IPS-NIHi7 (cell line): ENCODE data around the gene TFDP3.
A peak's percentile ranks its signal among the peaks of the same experiment; 100 is the strongest.

Source experiments
- DNase-seq: peaks from one replicate; pipeline ENCODE4 v3.0.0; 2012; ENCODE audit warnings: mixed read lengths; ENCODE audit errors: extremely low spot score

The TFDP3 gene, protein sequence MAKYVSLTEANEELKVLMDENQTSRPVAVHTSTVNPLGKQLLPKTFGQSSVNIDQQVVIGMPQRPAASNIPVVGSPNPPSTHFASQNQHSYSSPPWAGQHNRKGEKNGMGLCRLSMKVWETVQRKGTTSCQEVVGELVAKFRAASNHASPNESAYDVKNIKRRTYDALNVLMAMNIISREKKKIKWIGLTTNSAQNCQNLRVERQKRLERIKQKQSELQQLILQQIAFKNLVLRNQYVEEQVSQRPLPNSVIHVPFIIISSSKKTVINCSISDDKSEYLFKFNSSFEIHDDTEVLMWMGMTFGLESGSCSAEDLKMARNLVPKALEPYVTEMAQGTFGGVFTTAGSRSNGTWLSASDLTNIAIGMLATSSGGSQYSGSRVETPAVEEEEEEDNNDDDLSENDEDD

DNA sequence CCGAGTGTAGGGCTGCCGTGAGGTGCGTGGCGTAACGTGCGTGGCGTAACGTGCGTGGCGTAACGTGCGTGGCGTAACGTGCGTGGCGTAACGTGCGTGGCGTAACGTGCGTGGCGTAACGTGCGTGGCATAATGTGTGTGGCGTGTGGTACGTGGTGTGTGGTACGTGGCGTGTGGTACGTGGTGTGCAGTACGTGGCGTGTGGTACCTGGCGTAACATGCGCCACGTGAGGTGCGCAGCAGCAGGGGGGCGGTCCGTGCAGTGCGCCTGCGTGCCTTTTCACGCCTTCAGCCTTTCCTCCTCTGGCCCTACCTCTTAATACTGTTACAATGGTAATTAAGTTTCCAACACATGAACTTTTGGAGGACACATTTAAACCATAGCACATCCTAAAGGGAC is at the start of gene TFDP3:
Gene TFDP3 (minus strand): TSS at position 26 of the 400 bp plus-strand sequence. CDS start 95 bp downstream, outside the sequence.
- DNase-seq = no peak

DNA sequence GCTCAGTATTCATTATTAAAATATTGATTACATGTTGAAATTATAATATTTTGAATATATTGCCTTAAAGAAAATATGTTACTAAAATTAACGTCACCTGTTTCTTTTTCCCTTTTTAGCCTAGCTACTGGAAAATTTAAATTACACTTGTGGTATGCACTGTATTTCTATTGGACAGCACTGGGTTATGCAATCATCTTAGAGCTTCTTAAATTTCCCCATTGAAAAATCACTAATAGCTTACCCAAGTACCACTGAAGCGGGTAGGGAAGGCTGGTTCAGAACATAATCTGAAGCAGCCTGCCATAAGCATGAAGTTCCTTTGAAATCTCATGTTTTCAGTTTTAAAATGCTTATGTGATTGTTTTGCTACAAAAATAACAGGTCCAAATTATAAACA is 49.5 kb upstream of the TFDP3 start:
- no peak for DNase-seq

DNA sequence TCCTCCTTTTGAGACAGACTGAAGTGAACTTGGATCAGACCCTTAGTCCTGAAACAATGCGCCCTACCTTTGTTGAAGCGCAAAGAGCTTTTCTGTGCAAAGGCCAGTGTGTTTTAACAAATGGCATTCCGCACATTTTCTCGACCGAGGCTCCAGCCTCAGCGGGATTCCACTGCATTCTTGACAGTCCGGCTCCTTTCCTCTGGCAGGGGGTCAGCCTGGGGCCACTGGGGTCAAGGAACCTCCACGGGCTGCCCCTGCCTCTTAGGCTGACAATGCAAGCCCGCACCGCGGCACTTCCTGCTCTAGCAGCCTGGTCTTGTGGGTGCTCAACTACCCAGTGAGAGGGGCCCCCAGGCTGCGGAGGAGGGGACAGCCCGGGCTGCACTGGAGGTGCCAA is 47.2 kb upstream of the TFDP3 start:
- peak; percentile 93 for DNase-seq

DNA sequence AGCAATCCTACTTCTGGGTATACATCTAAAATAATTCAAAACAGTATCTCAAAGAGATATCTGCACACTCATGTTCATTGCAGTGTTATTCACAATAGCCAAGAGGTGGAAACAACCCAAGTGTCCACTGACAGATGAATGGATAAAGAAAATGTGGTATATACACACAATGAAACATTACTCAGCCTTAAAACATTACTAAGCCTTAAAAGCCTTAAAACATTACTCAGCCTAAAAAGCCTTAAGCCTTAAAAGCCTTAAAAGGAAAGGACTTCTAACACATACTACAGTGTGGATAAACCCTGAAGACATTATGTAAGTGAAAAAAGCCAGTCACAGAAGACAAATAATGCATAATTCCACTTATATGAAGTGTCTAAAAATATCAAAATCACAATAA is 40.3 kb upstream of the TFDP3 start:
- no peak for DNase-seq

DNA sequence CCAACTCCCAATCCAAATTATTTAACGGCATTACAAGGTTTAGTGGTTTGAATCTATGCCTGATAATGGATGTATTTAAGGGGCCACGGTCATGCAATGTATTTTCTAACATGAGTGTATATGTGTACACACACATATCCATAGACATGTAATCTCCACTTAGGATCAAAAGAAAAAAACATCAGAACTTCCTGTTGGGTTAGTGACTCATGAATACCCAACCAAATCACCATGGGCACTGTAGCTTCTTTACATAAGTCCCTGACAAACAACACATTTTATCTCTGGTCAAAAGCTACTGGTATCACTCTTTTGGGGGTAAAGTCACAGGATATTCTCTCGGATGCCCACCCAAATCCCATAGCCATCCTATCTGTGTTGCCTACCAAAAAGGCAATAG is 36.5 kb upstream of the TFDP3 start:
- DNase-seq = no peak

DNA sequence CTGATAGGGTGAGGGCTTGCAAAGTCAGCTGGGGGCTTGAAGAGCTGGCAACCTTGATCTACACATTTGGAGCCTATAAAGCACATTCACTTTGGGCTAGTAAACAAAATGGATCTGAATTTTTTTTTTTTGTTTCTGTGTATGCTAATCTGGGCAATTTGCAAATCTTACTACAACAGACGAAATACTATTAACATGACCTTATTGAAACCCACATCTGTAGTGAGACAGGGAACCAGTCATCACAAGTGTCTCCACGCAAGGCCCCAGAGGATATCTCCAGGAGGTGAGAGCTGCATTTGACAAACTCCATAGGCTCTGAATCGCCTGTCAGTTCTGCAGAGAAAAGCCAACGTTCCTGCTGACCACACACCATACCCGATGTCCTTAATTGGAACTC is 33.0 kb upstream of the TFDP3 start:
- DNase-seq = no peak

DNA sequence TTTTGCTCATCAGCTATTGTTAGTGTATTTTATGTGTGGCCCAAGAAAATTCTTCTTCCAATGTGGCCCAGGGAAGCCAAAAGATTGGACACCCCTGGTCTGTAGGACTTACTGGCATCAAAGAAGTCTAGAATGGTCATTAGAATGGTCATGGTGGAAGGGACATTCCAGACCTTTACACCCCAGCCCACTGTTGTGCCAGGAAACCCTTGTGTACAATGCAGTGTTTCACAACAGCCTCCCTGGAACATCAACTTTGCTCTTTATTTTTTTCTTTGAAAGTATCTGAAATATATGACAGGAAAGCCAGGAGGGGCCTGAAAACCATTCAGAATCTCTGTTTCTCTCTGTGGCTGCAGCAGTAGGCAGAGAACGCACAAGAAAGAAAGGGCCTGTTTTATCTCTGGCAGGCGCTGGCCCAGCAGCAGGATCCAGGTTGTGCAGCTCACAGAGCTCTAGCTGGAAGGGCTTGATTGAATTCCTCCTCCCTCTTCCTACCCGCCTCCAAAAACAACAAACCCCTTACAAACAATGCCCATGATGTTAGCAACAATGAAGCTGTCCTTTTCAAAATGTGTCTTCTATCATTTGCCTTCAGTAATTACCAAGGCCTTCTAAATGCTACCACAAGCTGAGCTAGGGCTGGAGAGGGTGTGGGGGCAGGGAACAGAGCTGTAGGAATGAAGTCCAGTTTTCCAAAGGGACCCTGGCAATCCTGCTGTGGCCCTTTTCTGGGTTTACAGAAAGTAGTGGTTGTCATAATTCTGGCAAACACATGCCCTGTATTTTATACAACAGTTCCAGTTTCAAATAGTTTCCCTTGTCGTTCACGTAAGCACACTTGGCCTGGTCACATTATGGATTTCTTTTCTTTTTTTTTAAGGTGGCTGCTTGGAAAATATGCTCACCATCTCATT is 32.3 kb upstream of the TFDP3 start:
- peak; percentile 45 for DNase-seq

DNA sequence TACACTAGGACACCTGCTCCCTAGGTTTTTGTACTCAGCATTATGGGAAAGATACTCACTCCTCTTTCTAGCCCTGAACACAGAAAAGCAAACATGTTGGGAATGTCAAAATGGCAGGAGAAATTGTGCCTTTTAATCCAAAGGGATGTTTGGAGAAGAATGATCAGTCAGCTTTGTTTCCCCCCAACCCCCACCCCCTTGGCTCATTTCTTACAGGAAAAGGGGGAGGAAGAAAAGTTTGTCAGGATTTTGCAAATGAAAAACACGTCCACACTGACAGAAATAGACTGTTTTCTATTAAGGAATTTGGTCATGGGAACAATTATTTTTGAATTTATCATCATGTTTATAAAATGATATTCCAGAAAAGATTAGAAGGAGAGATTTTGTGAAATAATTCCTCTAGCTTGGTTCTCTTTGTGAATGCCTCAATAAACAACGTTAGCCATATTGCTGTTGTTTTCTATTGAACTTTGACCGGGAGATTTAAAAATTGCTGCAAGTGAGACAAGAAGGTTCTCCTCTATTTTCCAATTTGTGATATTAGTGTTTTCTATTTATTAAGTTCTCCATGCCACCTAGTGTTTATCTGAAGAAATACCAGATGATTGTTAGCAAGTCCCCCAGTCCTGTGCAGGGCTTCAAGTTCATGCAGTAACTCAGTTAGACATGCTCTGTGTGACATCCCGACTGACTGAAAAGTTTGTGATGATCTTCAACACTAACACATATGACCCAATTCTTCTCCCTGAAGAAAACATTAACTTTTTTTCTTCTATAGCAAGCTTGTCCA is 31.3 kb upstream of the TFDP3 start:
- DNase-seq = no peak

DNA sequence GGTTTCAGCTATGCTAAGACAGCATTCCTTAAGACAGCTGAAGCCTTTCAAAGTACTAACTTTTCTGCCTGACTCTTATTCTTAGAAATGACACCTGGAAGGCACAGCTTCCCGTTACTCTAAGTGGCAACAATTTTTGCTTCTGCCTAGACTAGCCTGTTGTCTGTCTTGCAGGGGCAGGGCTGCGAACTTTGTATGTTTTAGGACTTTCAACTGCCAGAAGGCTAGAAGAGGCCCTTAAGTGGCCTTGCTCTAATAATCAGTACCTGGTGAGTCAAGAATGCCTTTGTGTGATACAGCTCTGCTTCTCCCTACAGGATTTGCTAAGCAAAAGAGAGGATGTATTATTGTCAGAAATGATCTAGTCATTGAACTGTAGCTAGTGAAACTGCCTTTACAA is 30.0 kb upstream of the TFDP3 start:
- no peak for DNase-seq

DNA sequence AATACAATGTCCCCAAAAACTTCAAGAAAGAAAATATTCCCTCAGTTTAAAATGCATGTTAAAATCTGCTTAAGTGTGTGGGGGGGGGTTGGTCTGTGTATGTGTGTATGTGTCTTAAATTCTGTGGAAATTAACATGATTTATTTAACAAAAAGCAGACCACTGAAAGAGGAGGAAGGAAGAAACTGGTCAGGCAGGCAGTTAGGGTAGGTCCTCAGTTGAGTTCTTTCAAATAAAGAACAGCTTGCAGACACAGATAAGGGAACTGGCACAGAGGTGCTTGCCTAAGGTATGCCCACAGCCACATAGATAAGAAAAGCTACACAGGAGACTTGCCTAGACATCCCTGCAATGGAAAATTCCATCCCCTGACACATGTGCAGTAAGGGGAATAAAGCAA is 28.8 kb upstream of the TFDP3 start:
- no peak for DNase-seq

DNA sequence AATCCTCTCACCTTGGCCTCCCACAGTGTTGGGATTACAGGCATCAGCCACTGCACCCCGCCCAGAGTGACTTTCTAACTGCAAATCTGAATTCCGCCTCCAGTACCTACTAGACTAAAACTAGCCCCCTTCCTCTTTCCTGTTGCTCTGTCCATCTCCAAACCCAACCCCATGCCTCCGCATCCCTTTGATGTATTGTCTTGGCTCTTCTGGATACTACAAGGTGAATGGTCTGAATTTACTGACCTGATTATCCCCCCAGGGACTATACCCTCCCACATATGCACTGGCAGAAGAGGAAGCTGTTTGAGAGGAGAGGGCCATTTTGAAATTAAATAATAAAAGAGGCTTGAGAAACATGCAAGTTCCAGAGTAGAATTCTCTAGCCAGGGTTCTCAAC is 17.7 kb upstream of the TFDP3 start:
- DNase-seq = no peak

DNA sequence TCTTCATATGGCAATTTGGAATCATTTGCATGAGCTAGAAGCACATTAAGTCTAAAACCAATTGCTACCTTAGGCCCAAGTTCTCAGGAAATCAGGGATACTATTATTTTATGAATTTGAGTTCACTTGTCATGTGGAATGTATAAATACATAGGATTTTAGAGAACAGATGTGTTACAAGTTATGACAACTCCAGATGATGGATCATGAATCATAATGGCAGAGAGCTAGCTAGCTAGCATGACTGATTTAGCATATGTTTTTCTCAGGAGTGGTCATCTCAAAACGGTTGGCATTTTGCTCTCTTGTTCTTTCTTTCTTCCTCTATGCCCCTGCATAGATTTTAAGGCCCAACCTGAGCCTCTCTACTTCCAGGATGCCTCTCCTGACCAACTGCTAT is 14.2 kb upstream of the TFDP3 start:
- no peak for DNase-seq

DNA sequence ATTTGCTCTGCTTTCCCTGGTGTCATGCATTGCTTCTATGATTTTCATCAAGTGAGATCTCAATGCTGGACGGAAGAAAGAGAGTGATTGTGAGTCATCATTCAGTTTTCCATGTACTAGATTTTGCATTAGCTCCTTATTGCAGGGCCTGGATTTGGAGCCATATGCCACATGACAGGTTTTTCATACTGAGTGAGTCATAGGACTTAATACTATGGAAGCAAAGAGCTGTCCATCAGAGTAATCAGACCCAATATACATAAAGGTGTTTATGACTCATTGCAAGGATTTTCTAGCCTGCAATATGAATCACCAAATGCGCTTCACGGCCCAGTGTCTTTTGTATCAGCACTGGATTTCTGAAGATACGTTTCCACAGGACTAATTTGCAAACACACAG is 11.2 kb upstream of the TFDP3 start:
- no peak for DNase-seq

DNA sequence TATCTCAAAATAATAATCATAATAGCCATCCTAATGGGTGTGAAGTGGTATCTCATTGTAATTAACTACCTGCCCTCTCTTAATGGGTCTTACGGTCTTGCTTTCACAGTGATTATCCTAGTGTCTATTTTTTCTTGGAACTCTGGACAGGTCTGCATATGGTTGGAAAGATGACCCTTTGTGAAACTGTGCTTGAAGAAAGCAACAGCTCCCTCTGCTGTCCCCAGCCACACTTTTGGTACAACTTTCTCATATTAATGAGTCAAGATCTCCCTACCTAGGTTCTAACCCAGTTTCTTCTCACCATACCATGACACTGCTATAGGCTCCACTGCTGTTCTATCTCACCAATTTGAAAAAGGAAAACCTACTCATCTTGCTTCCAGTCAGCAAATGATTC is 2.4 kb downstream of the TFDP3 start:
- DNase-seq = peak; percentile 64

DNA sequence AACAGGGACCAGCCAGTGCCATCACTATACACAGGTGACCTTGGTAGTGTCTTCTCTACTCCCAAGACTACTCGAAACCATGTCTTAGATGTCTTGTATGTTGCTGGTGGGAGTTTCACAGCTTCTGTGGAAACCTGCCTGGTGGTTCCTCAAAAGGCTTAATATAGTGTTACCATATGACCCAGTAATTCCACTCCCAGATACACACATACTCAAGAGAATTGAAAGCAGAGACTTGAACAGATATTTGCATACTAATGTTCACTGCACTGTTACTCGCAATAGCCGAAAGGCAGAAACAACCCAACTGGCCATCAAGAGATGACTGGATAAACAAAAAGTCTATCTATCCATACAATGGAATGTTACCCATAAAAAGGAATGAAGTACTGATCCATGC is 3.1 kb downstream of the TFDP3 start:
- no peak for DNase-seq

DNA sequence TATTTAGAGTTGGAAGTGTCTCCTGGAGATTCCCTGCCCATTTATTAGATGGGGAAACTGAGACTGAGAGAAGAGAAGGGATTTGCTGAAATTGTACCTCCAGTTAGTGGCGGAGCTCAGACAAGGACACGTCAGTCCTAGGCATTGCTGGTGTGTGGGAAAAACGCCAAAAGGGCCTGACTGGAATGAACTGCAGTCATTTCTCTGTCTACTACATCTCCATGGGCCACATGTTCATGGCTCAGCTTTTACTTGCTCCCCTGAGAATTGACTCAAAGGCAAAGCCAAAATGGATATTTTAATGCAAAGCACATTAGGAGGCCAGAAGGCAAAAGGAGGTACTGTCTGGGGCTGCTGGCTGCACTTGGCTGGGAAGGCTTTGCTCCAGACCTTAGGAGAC is 3.9 kb downstream of the TFDP3 start:
- no peak for DNase-seq

DNA sequence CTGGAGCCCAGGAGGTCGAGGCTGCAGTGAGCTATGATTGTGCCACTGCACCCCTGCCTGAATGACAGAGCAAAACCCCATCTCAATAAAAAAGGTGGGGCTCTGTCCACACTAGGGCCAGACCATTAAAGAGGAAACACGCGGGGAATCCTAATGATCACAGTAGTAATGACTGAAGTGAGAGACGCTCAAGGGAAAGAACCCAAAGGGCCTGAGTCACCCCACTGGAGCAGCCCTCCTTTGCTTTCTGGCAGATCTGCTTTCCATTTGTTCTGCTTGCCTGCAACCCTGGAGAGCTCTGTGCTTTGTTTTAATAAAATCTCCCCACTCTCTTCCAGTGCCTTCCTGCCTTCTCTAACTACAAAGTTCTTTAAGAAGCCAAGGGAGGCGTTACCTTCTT is 5.0 kb downstream of the TFDP3 start:
- DNase-seq = no peak

DNA sequence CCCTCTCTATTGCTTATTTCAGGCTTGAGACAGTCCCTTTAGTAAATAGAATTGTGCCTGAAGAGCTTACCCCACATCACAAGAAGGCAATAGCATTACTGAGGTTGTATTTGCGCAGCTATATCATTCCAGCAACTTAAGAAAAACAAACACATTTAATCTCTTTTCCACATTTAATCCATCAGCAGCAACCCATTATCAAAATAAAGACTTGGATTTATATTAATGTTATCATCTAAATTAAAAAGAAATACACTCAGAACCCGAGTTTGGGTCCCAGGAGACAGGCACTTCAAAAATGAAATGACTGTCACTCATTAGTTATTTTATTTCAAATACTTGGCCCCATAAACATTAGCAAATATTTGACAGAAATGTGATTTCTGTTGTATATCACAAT is 10.4 kb downstream of the TFDP3 start:
- no peak for DNase-seq

DNA sequence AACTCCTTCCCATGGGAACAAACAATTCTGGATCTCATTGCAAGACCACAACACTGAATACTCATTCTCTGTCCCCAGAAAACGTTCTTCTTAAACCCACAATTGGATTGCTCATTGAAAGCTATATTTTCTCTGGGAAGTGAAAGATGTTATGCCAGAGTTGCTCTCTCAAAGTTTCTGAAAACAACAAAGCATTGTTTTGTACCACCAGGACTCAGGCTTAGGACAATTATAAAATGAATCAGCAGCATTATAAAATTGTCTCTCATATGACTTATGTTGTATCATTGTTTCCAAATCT is 26.5 kb downstream of the TFDP3 start:
- no peak for DNase-seq

DNA sequence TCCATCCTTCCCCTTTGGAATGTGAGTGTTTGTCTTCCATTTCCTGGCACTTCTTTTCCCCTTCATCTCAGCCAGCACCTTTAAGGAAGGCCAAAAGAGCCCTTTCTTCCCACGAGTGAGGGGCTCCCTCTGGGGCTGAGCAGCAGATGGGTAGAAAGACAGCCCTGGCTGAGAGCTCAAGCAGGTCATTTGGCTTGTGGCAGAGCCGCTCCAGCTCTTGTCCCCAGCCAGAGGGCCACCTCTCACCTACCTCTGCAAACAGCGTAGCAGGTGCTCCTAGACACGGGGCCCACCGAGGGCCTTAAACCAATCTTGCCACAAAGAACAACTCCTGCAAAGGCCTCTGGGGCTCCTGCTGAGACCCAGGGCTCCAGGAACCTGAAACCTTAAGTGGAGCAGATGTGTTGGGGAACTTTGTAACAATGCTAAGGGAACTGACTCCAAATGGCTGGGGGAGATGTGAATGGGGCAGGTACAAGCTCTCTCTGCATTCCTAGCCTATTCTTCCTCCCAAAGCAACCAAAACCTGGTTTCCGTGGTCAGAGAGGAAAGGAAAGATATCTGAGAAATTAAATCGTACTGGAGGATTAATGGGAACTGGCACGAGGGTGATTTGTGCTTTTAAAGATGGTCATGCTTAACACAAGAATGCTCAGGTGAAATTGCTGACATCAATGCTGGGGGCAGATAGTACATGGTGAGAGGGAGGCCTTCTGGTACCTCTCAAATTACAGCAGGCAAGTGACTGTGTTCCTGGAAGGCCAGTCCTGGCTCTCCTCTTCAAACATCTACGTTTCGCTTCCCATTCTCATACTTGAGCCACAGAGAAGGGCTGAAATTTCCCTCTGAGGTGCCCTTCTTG is 27.0 kb downstream of the TFDP3 start:
- peak; percentile 31 for DNase-seq

DNA sequence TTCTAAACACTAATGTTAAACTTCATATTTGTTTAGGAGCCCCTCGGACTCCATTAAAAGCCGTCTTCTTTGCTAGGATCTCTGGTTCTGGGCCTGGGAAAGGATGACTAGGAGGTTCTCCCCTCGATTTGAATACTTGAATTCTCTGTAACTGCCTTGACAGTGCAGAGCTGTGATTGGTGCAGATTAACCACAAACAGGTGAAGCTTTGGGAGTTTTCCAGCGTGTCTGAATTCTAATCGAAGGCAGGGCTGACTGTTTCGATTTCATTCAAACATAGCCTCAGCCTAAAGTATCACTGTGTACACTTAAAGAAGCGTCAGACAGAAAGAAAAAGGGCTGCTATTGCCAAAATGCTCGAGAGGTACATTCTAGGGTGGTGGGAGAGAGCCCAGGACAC is 29.0 kb downstream of the TFDP3 start:
- no peak for DNase-seq
